GM12878 (cell line): ENCODE measurements around the gene PCDHGA8. TPM values are rescaled to one million over a fixed set of nuclear protein-coding genes. Genes with fewer than 3 reads are reported as not detected.

ENCODE experiments used
- ATAC-seq: fragments of 200-7000 bp; cut with Tn5 transposase; 3 replicates; pipeline ENCODE4 v1.9.1; 2020; ENCODE audit warnings: mild to moderate bottlenecking, moderate library complexity
- BruUV-seq: library from RNA; stranded (reverse); fragments of 400-500 nt; replicated peaks from 2 replicates; lab custom pipeline; 2021; lab: Mats Ljungman, UMichigan
- CTCF ChIA-PET: fragments of 300-600 bp; sonication (Branson Sonifier 250); formaldehyde crosslinking; extraction: SDS; loops from one replicate; lab custom pipeline; 2021; ENCODE audit warnings: inconsistent platforms; lab: Yijun Ruan, JAX
- POLR2A ChIA-PET: fragments of 350-600 bp; formaldehyde crosslinking; extraction: SDS; loops from one replicate; lab custom pipeline; 2021; ENCODE audit warnings: inconsistent platforms; lab: Charles Lee
- RAD21 ChIA-PET: fragments of 300-600 bp; sonication (Branson Sonifier 250); formaldehyde crosslinking; loops from one replicate; lab custom pipeline; 2023; ENCODE audit warnings: antibody characterized with exemption; ENCODE audit not compliant: unreplicated experiment; lab: Charles Lee
- SMC1A ChIA-PET: fragments of 300-600 bp; sonication (Branson Sonifier 250); formaldehyde crosslinking; loops from one replicate; lab custom pipeline; 2023; ENCODE audit not compliant: unreplicated experiment, uncharacterized antibody; lab: Charles Lee
- DNase-seq: peaks from one replicate; pipeline ENCODE4 v3.0.0-alpha.2; 2011; ENCODE audit warnings: low read depth, low spot score
- FAIRE-seq: peaks from 3 replicates; lab custom pipeline; 2011; peaks lifted over from hg19 to GRCh38; lab: Jason Lieb, UNC
- H2AFZ ChIP-seq: 2 replicates; pipeline ENCODE4 v1.6.0; 2011; ENCODE audit warnings: low read depth, low read length, control low read depth; ENCODE audit not compliant: control insufficient read depth
- H3K27ac ChIP-seq: 2 replicates; pipeline ENCODE4 v1.5.1; 2011; ENCODE audit warnings: control low read depth; ENCODE audit not compliant: control insufficient read depth, insufficient read depth
- H3K27me3 ChIP-seq, 2 experiments: replicated peaks in 1 of 2; 2 replicates each; pipeline versions ENCODE4 v1.6.0 to v1.6.1; 2011; ENCODE audit warnings: low read length in 1 of 2; ENCODE audit not compliant: control insufficient read depth in 2 of 2, insufficient read depth in 2 of 2
- H3K36me3 ChIP-seq, 2 experiments: 2 replicates each; pipeline ENCODE4 v1.5.1; 2011; ENCODE audit warnings: low read length in 1 of 2; ENCODE audit not compliant: control insufficient read depth in 2 of 2, insufficient read depth in 2 of 2
- H3K4me1 ChIP-seq: 2 replicates; pipeline ENCODE4 v1.6.1; 2011; ENCODE audit warnings: mild to moderate bottlenecking, low read length, moderate library complexity, mixed read lengths; ENCODE audit not compliant: control insufficient read depth, insufficient read depth
- H3K4me2 ChIP-seq: 2 replicates; pipeline ENCODE4 v1.6.0; 2011; ENCODE audit warnings: control low read depth; ENCODE audit not compliant: control insufficient read depth, insufficient read depth
- H3K4me3 ChIP-seq: fragments of 200-600 bp; sonication (generic); 2 replicates; pipeline ENCODE4 v1.5.1; 2016
- H3K79me2 ChIP-seq: 2 replicates; pipeline ENCODE4 v1.6.0; 2011; ENCODE audit warnings: low read length; ENCODE audit not compliant: control insufficient read depth, insufficient read depth
- H3K9ac ChIP-seq: 2 replicates; pipeline ENCODE4 v1.8.0; 2011; ENCODE audit warnings: low read length, control low read depth, mixed read lengths; ENCODE audit not compliant: control insufficient read depth, insufficient read depth
- H3K9me3 ChIP-seq: replicated peaks from 3 replicates; pipeline ENCODE4 v1.5.1; 2011; ENCODE audit warnings: mild to moderate bottlenecking, low read length; ENCODE audit not compliant: control insufficient read depth, insufficient read depth
- H4K20me1 ChIP-seq: 2 replicates; pipeline ENCODE4 v1.6.0; 2011; ENCODE audit not compliant: control insufficient read depth, insufficient read depth
- ASH2L ChIP-seq: fragments of 300-600, 200-600 bp; sonication (generic); IDR thresholded peaks from 2 replicates; pipeline ENCODE4 v1.6.1; 2017; ENCODE audit warnings: low read depth, mild to moderate bottlenecking, borderline replicate concordance
- CBFB ChIP-seq: IDR thresholded peaks from 2 replicates; pipeline ENCODE4 v1.6.1; 2016; ENCODE audit warnings: antibody characterized with exemption, low read depth
- HDAC6 ChIP-seq: fragments of 200-600 bp; sonication (generic); IDR thresholded peaks from one replicate; pipeline ENCODE4 v1.8.0; 2017; ENCODE audit warnings: antibody characterized with exemption; ENCODE audit not compliant: unreplicated experiment
- PML ChIP-seq: IDR thresholded peaks from 2 replicates; pipeline ENCODE4 v1.6.1; 2012; ENCODE audit warnings: low read length, inconsistent platforms
- RELA ChIP-seq: fragments of 450-650 bp; IDR thresholded peaks from 2 replicates; pipeline ENCODE4 v1.8.0; 2014; ENCODE audit warnings: borderline replicate concordance; ENCODE audit not compliant: partially characterized antibody
- SPI1 ChIP-seq: IDR thresholded peaks from 2 replicates; pipeline ENCODE4 v1.6.1; 2011; ENCODE audit warnings: low read depth, mild to moderate bottlenecking, low read length, moderate library complexity, borderline replicate concordance; ENCODE audit not compliant: insufficient read depth
- WGBS: methylation state at CpG from one replicate; pipeline ENCODE4 v1.1.6; 2016; ENCODE audit warnings: low lambda C conversion rate; ENCODE audit not compliant: insufficient replicate concordance, insufficient coverage; ENCODE audit errors: missing lambda C conversion rate; 5-methylcytosine and 5-hydroxymethylcytosine counted together
- in situ Hi-C: fragments of 300-500 bp; cut with MboI; formaldehyde crosslinking; loops from 9 replicates; pipeline ENCODE4 v1.14.3; 2018; ENCODE audit warnings: mixed read lengths
- intact Hi-C: fragments of 100-400 bp; cut with micrococcal nuclease; formaldehyde crosslinking; loops from one replicate; pipeline ENCODE4 v1.14.2; 2022; ENCODE audit not compliant: unreplicated experiment
- polyA plus RNA-seq, 11 experiments: library from polyadenylated mRNA; depleted of rRNA in 4 of 11; unstranded in 6 of 11; stranded (reverse) in 5 of 11; fragments of >200 nt; fragmentation: Nextera tagmentation in 4 of 11; fragmentation: Illumina TruSeq in 1 of 11; extraction: Ambion mirVana in 4 of 11; extraction: Trizol in 1 of 11; gene quantifications; 1 replicate in 1 of 11; 2 replicates in 10 of 11; pipeline versions ENCODE4 v1.2.1 to v1.2.3, GENCODE V29; 2011 to 2016; ENCODE audit warnings: inconsistent platforms in 2 of 11, missing spikeins in 2 of 11, low read depth in 1 of 11
- total RNA-seq, 4 experiments: library from RNA; depleted of rRNA in 3 of 4; stranded (reverse); fragments of >200 nt in 3 of 4; fragmentation: Illumina TruSeq in 1 of 4; extraction: Trizol in 1 of 4; gene quantifications; 2 replicates each; pipeline versions ENCODE4 v1.2.1 to v1.2.3, GENCODE V29; 2013 to 2021
- TF ChIP-seq, protein P1 (sequence below): IDR thresholded peaks from 2 replicates; pipeline ENCODE4 v1.6.1; 2012; ENCODE audit warnings: low read depth, low read length, improper control_type of control experiment

Gene PCDHGA8
- total and polyA plus RNA-seq, 10 of the 15 experiments (the other 5 are each of a cell fraction or from before 2014, with no cell fraction given): 0.01 to 0.04 TPM; not detected in 8

DNA sequence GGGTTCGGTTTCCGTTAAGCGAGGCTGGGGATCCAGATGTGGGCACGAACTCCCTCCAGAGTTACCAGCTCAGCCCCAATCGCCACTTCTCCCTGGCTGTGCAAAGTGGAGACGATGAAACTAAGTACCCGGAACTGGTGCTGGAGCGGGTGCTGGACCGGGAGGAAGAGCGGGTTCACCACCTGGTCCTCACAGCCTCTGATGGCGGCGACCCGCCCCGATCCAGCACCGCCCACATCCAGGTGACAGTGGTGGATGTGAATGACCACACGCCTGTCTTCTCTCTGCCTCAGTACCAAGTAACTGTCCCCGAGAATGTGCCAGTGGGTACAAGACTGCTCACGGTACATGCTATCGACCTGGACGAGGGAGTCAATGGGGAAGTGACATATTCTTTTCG lies 9.1 kb upstream of the PCDHGA8 start:
- no peaks in the 10 kb centered on the region for H3K4me1 ChIP-seq
- in situ Hi-C loops (no loop called here), intact Hi-C loops (no loop called here)
- WGBS: 27% methylated on average over 21 of the region's 21 CpGs
- no peak overlapping the region for H3K9ac ChIP-seq
- no TSS peak for BruUV-seq
- ChIA-PET CTCF (interaction anchor here (0.8 to 1.5 kb wide), 2 partner anchors 8 to 175 kb away, joined by 3 read pairs; no protein-coding TSS in a partner anchor), POLR2A (no interaction called here), RAD21 (no interaction called here), SMC1A (no interaction called here)
- H3K79me2 ChIP-seq: no peaks in the 10 kb centered on the region
- TF ChIP-seq, protein P1, sequence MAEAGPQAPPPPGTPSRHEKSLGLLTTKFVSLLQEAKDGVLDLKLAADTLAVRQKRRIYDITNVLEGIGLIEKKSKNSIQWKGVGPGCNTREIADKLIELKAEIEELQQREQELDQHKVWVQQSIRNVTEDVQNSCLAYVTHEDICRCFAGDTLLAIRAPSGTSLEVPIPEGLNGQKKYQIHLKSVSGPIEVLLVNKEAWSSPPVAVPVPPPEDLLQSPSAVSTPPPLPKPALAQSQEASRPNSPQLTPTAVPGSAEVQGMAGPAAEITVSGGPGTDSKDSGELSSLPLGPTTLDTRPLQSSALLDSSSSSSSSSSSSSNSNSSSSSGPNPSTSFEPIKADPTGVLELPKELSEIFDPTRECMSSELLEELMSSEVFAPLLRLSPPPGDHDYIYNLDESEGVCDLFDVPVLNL: no peak
- no peak for TF ChIP-seq SPI1
- no peak for TF ChIP-seq HDAC6
- no peak for TF ChIP-seq CBFB
- no peak for TF ChIP-seq ASH2L
- TF ChIP-seq RELA: no peak
- TF ChIP-seq PML: no peak
- FAIRE-seq (no peak), ATAC-seq (no peak), DNase-seq (no peak)
- no peaks in the 10 kb centered on the region for H3K36me3 ChIP-seq
- H3K27ac ChIP-seq: no peak overlapping the region
- peaks cover 2% of the 10 kb centered on the region; the same call in 1 of the 3 replicates for H3K9me3 ChIP-seq
- H2AFZ ChIP-seq: no peak overlapping the region
- no peaks in the 10 kb centered on the region for H3K27me3 ChIP-seq
- H3K4me2 ChIP-seq: no peak overlapping the region
- H3K4me3 ChIP-seq: no peak overlapping the region
- H4K20me1 ChIP-seq: no peaks in the 10 kb centered on the region
